Stimulated activated CD4-positive, alpha-beta T cell treated with anti-CD3 and anti-CD28 coated beads, Interleukin-1b, Interleukin-23, amount 100 ng/mL, for 1 hour (primary cell): Measurements from ENCODE around the gene SYT2.
"Not testable (repeated sequence)": the region's sequence is repeated elsewhere in the genome, so short reads cannot be mapped to it uniquely, and the experiment has no call there.

Source experiments
- DNase-seq, 2 donors: peaks; one replicate each; pipeline ENCODE4 v3.0.0-alpha.2; 2020; ENCODE audit warnings: low read depth in 2 of 2

SYT2 gene

GRCh38 chr1:202643397-202644218 lies 66.6 kb downstream of the SYT2 start:
- no peak for DNase-seq

- no peak for DNase-seq
These were observed 67.5 kb downstream of the SYT2 start for GRCh38 chr1:202642619-202643291.

GRCh38 chr1:202642212-202642611 lies 68.0 kb downstream of the SYT2 start:
- DNase-seq = no peak

GRCh38 chr1:202639500-202639899 lies 70.8 kb downstream of the SYT2 start:
- no peak for DNase-seq

- DNase-seq = not testable (repeated sequence)
These were observed 71.5 kb downstream of the SYT2 start for GRCh38 chr1:202638701-202639305.

GRCh38 chr1:202638019-202638700 lies 72.1 kb downstream of the SYT2 start:
- DNase-seq = no peak

- not testable (repeated sequence) for DNase-seq
These were observed 72.8 kb downstream of the SYT2 start for GRCh38 chr1:202637321-202638018.

- not testable (repeated sequence) for DNase-seq
These were observed 74.1 kb downstream of the SYT2 start for GRCh38 chr1:202636171-202636570.

- no peak for DNase-seq
These were observed 78.0 kb downstream of the SYT2 start for GRCh38 chr1:202632241-202632640.

GRCh38 chr1:202631076-202631923 lies 79.0 kb downstream of the SYT2 start:
- no peak for DNase-seq

- DNase-seq = no peak
These were observed 79.7 kb downstream of the SYT2 start for GRCh38 chr1:202630541-202630940.

GRCh38 chr1:202630096-202630495 lies 80.2 kb downstream of the SYT2 start:
- DNase-seq = not testable (repeated sequence)

GRCh38 chr1:202629257-202629811 lies 80.9 kb downstream of the SYT2 start:
- not testable (repeated sequence) for DNase-seq

- no peak for DNase-seq
These were observed 81.5 kb downstream of the SYT2 start for GRCh38 chr1:202628646-202629215.

GRCh38 chr1:202627841-202628565 lies 82.3 kb downstream of the SYT2 start:
- no peak for DNase-seq

GRCh38 chr1:202627036-202627435 lies 83.2 kb downstream of the SYT2 start:
- not testable (repeated sequence) for DNase-seq

GRCh38 chr1:202625416-202626360 lies 84.6 kb downstream of the SYT2 start:
- no peak for DNase-seq

- no peak for DNase-seq
These were observed 85.5 kb downstream of the SYT2 start for GRCh38 chr1:202624781-202625108.
